Panc1 (cell line): ENCODE results near the gene SHISAL1.

Experiments used
- POLR2AphosphoS5 ChIP-seq: IDR thresholded peaks from 2 replicates; pipeline ENCODE4 v1.6.1; 2012; ENCODE audit warnings: mild to moderate bottlenecking, low read depth, low read length, moderate library complexity
- TCF7L2 ChIP-seq: IDR thresholded peaks from 2 replicates; pipeline ENCODE4 v1.6.1; 2011; ENCODE audit warnings: mild to moderate bottlenecking, low read depth, low read length, inconsistent platforms
- TF ChIP-seq, protein P1 (sequence below): fragments of 450-650 bp; IDR thresholded peaks from 2 replicates; pipeline ENCODE4 v1.5.1; 2017; ENCODE audit warnings: mild to moderate bottlenecking
- TF ChIP-seq, protein P2 (sequence below), 2 experiments: IDR thresholded peaks; 2 replicates each; pipeline ENCODE4 v1.6.1; 2011 to 2012; ENCODE audit warnings: low read depth in 2 of 2, control low read depth in 1 of 2, low read length in 1 of 2, mild to moderate bottlenecking in 1 of 2, moderate library complexity in 1 of 2; ENCODE audit not compliant: insufficient read depth in 1 of 2

DNA sequence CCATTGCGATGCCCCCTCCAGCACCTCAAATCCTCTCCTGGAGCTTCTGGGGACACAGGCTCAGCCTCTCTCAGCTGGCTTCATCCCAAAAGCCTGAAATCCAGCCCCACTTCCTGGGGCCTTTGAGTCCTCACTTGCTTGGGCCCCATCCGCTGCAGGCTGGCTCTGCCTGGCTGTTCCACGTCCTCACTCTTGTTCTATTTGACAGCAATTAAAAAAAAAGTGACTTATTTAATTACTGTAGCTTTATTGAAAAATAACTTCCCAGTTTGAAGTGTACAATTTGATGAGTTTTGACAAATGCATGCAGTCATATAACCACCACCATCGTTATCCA lies 104.8 kb downstream of the SHISAL1 start:
- TF ChIP-seq, protein P1, sequence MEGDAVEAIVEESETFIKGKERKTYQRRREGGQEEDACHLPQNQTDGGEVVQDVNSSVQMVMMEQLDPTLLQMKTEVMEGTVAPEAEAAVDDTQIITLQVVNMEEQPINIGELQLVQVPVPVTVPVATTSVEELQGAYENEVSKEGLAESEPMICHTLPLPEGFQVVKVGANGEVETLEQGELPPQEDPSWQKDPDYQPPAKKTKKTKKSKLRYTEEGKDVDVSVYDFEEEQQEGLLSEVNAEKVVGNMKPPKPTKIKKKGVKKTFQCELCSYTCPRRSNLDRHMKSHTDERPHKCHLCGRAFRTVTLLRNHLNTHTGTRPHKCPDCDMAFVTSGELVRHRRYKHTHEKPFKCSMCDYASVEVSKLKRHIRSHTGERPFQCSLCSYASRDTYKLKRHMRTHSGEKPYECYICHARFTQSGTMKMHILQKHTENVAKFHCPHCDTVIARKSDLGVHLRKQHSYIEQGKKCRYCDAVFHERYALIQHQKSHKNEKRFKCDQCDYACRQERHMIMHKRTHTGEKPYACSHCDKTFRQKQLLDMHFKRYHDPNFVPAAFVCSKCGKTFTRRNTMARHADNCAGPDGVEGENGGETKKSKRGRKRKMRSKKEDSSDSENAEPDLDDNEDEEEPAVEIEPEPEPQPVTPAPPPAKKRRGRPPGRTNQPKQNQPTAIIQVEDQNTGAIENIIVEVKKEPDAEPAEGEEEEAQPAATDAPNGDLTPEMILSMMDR, result no peak
- TF ChIP-seq POLR2AphosphoS5, result no peak
- TF ChIP-seq, protein P2, sequence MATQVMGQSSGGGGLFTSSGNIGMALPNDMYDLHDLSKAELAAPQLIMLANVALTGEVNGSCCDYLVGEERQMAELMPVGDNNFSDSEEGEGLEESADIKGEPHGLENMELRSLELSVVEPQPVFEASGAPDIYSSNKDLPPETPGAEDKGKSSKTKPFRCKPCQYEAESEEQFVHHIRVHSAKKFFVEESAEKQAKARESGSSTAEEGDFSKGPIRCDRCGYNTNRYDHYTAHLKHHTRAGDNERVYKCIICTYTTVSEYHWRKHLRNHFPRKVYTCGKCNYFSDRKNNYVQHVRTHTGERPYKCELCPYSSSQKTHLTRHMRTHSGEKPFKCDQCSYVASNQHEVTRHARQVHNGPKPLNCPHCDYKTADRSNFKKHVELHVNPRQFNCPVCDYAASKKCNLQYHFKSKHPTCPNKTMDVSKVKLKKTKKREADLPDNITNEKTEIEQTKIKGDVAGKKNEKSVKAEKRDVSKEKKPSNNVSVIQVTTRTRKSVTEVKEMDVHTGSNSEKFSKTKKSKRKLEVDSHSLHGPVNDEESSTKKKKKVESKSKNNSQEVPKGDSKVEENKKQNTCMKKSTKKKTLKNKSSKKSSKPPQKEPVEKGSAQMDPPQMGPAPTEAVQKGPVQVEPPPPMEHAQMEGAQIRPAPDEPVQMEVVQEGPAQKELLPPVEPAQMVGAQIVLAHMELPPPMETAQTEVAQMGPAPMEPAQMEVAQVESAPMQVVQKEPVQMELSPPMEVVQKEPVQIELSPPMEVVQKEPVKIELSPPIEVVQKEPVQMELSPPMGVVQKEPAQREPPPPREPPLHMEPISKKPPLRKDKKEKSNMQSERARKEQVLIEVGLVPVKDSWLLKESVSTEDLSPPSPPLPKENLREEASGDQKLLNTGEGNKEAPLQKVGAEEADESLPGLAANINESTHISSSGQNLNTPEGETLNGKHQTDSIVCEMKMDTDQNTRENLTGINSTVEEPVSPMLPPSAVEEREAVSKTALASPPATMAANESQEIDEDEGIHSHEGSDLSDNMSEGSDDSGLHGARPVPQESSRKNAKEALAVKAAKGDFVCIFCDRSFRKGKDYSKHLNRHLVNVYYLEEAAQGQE (IDR thresholded peaks at IDR 0.05; ENCODE audit: insufficient read depth in 1 of 2, low read depth in 2 of 2, low read length in 1 of 2), result no peak
- no peak for TF ChIP-seq TCF7L2
